D341Med (cell line): ENCODE results near the gene PLEKHO2.

Experiments
- DNase-seq: peaks from one replicate; pipeline ENCODE4 v3.0.0; 2012; ENCODE audit warnings: low spot score

PLEKHO2 gene

GRCh38 chr15:64825431-64826294, 16.1 kb upstream of the PLEKHO2 start, which contains the start of gene PIF1:
Gene PIF1, minus strand, starts transcription at chr15:64825647. Its CDS starts 1,312 bp downstream, at chr15:64824335.
- DNase-seq, result peak; percentile 91

- DNase-seq, result no peak
Observed at GRCh38 chr15:64828985-64829384, 12.7 kb upstream of the PLEKHO2 start.

GRCh38 chr15:64833690-64834089, 8.0 kb upstream of the PLEKHO2 start:
- DNase-seq, result no peak

GRCh38 chr15:64836023-64836536, 5.6 kb upstream of the PLEKHO2 start:
- no peak for DNase-seq

- DNase-seq, result no peak
Observed at GRCh38 chr15:64837502-64837901, 4.2 kb upstream of the PLEKHO2 start.

- DNase-seq, result no peak
Observed at GRCh38 chr15:64841060-64841343, 713 bp upstream of the PLEKHO2 start.

GRCh38 chr15:64842096-64842939, 603 bp downstream of the PLEKHO2 start:
- no peak for DNase-seq

- no peak for DNase-seq
Observed at GRCh38 chr15:64842986-64843561, 1.4 kb downstream of the PLEKHO2 start.

- DNase-seq, result no peak
Observed at GRCh38 chr15:64843991-64844390, 2.3 kb downstream of the PLEKHO2 start.

GRCh38 chr15:64844576-64845145, 2.9 kb downstream of the PLEKHO2 start:
- DNase-seq, result no peak

- DNase-seq, result no peak
Observed at GRCh38 chr15:64845183-64845611, 3.5 kb downstream of the PLEKHO2 start.

- no peak for DNase-seq
Observed at GRCh38 chr15:64845831-64846595, 4.3 kb downstream of the PLEKHO2 start.

- no peak for DNase-seq
Observed at GRCh38 chr15:64847016-64847415, 5.3 kb downstream of the PLEKHO2 start.

GRCh38 chr15:64847448-64847847, 5.7 kb downstream of the PLEKHO2 start:
- DNase-seq, result no peak

GRCh38 chr15:64847876-64848716, 6.4 kb downstream of the PLEKHO2 start:
- DNase-seq, result no peak

GRCh38 chr15:64850778-64851502, 9.2 kb downstream of the PLEKHO2 start:
- DNase-seq, result no peak

GRCh38 chr15:64851503-64851840, 9.8 kb downstream of the PLEKHO2 start:
- no peak for DNase-seq

- DNase-seq, result no peak
Observed at GRCh38 chr15:64854041-64854440, 12.3 kb downstream of the PLEKHO2 start.

- DNase-seq, result no peak
Observed at GRCh38 chr15:64854526-64854925, 12.8 kb downstream of the PLEKHO2 start.
